NCI-H748 (cell line): Measurements from ENCODE around the gene DHCR7.
A peak's percentile ranks its signal among the peaks of the same experiment; 100 is the strongest.

Experiments
- DNase-seq: peaks from one replicate; lab custom pipeline; 2025; ENCODE audit not compliant: unreplicated experiment; lab: John Stamatoyannopoulos, UW

The DHCR7 gene

DNA sequence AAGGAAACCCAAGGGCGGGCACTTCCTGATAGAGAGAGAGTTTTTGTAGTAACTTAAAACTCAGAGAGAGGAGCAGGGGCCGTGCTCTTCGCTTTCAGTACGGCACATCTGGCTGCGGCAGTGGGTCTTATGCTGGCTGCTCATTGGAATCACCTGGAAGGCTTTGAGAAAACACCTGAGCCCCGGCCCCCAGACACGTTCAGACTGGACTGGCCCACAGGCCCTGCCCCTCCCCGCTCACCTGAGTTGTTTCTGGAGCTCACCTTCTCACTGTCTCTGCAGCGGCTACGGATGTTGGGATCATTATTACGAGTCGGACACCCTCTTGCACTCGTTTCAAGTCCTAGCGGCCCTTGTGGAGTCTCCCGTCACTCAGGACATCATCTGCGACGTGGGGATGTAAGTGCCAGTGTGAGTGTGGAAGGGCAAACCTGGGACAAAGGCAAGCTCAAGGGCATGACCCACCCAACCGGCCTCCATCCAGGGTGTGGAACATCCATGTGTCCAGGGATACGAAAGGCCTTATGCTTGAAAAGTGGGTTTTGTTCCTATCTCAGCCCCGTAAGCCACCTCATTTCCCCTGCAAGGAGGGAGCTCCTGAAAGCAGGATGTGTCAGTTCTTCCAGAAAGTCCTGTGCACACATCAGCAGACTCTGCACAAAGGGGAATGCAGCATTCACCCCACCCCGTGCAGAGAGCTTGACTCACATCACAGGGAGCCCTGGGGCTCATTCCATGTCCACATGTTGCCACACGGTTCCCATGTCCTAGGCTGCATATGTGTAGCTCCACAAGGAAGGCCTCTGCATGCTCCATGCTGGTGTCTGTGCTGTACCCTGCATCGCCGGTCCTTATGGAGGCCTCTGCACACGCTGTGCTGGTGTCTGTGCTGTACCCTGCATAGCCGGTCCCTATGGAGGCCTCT, 10.2 kb upstream of the DHCR7 start:
- no peak for DNase-seq

DNA sequence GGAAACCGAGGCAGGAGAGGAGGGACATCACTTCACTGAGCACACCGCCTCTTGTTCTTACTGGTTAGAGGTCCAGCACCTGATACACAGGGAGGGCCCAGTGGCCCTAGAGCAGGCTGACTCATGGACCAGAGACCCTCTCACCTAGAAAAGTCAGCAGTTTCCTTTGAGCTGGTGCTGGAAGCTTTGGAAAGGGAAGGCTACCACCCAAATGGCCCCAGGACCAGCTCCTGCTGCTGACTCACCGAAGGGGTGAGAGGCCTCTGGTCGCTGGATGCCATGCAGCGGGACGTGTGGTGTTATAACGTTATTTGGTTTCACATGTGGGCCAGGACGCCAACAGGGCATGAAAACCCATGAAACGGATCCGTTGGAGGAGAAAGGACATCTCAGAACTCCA, 8.6 kb upstream of the DHCR7 start:
- DNase-seq = no peak

DNA sequence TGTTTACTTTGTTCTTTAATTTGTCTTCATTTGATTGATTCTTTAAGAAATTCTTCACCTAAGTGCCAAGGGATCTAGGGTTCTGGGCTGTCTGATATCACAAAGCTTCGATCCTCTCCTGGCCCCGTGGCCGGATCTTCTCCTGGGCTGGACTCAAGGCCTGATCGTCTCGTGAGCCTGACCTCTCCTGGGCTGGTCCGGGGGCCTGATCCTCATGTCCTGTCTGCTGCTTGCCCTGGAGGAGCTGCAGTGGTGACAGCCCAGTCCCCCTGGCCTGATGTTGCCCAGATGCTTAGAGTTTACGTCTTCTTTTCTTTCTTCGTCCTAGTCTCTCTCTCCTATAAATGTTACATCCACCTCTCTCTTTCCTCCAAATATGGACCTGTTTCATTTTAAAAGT, 8.1 kb upstream of the DHCR7 start:
- no peak for DNase-seq

DNA sequence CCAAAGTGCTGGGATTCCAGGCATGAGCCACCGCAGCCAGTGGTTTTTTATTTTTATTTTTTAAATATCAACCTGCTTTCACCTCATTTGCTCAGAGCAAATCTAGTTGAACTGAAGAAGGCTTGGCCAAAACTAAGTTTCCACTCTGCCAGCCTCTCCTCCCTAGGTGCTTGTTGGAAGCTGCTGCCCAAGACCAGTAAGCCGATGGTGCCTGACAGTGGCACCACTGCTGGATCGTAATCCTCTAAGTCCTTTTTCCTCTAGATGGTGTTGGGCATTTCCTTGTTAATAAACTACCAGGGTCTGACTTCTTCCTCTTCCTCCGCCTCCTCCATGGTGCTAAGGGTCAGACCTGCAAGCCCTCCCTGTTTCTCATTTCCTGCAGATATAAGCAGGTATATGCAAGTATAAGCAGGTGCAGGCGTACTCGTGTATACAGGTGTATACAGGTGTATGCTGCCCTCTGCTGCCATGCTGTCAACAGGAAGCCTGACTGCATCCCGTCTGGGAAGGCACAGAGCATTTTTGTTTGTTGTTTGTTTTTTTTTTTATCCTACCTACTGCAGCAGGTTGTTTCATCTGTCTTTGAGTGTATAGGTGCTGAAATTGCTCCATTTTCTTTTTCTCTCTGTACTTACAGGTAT, 6.4 kb upstream of the DHCR7 start:
- DNase-seq = peak; percentile 34

DNA sequence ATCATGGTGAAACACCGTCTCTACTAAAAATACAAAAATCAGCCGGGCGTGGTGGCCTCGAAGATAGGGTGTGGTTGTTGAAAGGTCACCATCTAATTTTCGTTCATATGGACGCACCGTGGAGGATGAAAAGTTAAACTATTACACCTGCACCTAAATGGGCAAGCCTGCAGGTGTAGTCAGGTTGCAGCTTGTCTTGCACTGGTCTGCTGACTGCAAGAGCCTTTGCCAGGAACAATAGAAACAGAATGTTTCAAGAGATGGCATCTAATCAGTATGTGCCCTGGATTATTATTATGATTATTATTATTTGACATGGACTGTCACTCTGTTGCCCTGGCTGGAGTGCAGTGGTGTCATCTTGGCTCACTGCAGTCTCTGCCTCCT, 5.7 kb upstream of the DHCR7 start:
- DNase-seq = peak; percentile 5

DNA sequence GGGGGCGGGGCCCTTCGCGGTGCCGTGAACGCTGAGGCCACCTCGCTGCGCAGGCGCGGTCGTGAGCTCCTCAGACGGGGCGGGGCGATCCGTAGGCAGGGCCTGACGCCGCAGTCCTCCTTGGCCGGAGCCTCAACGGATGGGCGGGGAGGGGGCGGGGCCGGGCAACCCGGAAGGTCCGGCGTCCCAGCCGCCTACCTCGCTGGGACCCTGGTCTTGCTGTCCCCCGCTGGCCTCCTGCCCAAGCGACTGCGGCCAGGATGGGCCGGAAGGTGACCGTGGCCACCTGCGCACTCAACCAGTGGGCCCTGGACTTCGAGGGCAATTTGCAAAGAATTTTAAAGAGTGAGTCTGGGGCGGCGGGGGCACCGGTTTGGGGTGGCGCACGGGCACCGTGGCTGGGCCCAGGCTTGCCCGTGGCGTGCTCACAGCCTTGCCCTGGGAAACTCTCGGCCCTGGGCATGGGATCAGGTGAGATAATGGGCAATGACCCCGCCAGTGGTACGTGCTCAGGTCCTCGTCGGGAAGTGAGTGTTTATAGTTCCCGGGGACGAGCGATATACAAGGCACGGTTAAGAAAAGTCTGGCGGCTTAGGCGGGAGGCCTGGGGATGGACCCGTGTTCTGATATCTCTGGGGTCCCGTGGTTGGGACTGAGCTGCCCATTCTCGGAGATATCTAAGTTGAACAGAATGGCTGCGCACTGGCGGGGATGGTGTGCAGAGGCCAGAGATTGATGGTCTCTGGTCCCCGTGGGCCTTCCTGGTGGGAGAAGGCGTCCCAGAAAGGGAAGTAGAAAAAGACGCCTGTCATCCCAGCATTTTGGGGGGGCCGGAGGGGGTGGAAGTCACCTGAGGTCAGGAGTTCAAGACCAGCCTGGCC, 5.1 kb upstream of the DHCR7 start, which contains the start of gene NADSYN1:
NADSYN1 (plus strand) TSS at position 167 of the 881 bp plus-strand sequence; CDS start at position 261, 94 bp downstream.
- peak; percentile 95 for DNase-seq

DNA sequence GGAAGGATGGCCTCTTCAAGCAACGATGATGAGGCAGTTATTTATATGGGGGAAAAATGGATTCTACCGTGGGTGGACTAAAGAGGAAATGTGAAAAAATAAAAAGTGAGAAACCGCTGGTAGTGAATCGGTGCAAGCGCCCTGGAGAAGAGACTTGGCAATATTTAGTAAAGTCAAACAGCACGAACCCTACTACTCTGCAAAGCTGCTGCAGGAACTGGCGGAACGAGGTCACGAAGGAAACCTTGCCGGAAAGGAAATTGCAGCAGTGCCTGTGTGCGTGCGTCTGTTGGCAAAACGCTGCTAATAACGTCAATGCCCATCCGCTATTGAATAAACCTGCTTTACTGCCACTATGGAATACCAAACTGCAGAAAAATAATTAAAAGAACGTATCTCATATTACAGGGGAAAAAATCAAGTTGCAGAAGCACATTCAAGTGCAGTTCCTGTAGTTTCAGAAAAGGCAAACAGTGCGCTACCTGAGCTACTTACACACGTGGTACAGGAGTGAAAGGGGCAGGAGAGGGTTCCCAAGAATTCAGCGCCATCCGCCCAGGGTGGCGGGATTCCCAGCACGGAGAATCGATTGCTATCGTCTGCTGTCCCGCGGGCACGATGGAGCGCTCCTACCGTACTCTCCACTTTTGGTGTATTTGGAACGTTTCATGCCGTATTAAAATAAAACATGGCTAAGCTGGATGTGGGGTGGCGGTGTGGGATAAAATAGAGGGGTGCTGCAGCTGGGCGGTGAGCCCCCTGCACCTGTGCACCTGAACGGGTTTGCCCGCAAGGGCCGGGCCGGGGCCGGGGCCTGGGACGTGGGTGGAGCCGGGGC, 4.2 kb upstream of the DHCR7 start:
- DNase-seq = peak; percentile 76

DNA sequence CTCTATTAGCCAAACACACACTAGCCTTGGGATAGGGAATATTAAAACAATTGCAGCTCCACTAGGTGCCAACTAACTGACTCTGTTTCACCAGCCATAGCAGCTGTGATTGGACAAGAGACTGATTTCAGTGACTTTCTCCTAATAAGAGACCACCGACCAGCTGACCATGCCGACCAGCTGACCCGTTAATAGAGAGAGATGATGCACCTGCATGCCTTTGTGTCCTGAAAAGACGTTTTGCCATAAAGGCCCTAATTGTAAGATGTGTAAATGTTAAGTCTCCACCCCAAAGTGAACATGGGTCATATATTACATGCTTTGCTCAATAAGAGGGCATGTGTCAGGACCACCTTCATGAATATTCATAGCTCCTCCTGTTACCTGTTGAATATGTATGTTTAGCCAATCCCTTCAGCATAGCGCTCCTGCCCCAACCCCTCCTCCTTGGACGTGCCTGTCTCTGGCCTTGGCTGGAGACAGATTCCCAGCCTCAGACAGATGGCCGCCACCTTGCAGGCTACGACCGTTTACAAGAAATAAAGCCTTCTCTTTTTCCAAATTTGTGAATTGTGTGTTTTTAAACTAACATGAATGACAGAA, 3.5 kb upstream of the DHCR7 start:
- peak; percentile 30 for DNase-seq

DNA sequence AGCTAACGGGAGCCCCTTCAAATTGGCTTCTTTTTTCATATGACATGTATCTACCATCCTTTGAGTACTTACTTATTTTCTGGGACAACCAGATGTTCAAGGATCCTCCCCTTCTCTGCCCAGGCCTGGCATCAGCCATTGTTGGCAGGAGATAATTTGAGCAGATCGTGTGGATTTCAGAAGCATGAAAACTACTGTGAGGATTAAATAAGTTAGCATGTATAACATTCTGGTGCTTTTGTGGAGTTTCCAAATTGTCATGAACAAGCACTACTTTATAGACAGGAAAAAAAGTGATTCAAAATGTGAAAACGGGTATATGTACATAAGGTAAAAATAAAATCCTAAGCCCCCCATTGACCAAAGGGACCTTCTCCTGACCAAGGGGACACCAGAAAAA, 2.7 kb upstream of the DHCR7 start:
- no peak for DNase-seq

DNA sequence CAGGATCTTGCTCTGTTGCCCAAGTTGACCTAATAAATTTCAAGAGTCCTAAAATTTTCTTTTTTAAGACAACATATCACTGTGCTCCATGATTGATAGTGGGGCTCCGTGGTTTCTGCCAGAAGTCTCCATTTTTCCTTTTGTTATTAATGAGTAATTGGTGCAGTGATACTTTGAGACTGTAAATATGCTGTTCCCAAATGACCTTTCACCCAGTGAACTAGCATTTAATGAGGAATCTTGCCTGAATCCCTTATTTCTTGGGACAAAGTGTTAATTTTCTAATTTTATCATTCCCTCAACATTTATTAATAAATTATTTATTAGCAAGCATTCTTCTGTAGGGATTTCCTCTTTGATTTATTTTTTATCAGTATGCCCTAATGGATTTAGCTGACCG, 2.3 kb upstream of the DHCR7 start:
- DNase-seq = no peak

DNA sequence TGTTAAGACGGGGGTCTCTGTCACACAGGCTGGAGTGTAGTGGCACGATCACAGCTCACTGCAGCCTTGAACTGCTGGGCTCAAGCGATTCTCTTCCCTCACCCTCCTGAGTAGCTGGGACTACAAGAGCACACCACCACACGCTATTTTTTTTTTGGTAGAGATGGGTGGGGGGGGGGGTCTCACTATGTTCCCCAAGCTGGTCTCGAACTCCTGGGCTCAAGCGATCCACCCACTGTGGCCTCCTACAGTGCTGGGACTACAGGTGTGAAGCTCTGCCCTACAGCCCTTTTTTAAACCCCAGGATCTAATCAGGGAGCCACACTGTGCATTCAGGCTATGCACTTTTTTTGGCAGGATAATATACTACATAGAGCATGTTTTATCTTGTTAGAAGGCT, 1.4 kb upstream of the DHCR7 start:
- DNase-seq = no peak

DNA sequence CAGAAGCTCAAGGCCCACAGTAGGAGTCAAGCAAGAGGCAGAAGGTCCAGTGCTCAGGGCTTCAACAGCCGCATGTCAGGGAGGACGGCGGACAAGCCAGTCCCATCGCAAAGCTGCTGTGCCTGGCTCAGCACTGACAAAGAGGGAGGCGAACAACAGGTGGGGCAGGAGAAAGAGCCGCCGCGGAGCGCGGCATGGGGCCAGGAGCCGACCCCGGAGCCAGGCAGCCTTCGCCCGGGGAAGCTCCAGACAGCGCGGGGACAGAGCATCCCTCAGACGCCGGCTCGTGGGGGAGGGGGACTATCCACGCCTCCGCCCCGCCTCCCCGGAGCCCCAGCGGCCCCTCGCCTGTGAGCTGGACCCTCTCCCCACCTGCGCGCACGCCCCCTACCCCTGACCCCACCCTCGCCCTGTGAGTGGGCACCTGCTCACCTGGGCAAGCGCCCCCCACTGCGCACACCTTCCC, 369 bp downstream of the DHCR7 start:
- DNase-seq = peak; percentile 87

DNA sequence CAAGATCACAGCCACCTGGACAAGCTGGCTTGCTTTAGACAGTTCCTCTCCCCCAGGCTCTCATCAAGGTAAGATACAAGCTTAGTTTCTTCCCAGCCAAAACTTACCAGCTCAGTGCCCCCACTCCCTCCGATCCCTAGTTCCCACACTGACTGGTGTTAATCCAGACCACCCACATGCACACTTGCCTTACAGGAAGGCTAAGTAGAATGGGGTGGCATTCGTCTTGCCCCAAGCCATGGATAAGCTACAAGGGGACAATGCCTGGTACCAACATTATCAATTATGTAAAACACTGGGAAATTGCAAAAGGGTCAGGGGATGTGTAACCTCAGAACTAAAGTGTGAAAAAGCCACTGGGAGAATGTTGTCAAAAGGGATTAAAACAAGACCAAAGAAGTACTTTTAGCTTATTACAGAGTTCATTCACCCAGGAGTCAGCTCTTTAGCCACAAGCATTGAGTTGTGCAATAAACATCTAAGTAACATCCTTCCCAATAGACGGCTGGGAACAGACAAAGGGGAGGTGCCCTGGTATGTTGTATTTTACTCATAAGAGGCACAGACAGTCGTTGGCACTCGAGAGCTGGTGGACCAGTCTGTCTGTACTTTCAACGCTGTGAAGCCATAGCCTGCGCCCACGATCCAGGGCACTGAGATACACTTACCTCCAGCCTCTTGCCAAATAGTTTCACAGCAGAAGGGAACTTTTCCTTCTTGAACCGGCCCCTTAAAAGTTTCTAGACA, 1.1 kb downstream of the DHCR7 start:
- peak; percentile 41 for DNase-seq

DNA sequence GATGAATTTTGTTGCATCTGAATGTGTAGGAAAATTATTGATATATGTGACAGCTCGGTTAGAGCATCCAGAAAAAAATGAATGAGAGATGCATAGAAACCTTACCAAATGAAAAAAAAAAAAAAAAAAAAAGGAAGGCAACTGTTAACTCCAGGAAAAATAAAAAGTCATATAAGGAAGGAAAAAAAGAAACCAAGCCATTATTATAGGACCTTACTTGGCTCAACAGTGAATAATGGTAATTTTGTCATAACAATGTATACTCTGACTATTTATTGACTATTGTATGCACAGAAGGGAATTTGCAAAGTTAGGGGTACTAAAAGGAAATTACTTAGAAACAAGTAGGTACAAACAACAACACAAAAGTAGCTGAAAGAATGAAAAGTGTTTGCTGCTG, 2.0 kb downstream of the DHCR7 start:
- DNase-seq = no peak

DNA sequence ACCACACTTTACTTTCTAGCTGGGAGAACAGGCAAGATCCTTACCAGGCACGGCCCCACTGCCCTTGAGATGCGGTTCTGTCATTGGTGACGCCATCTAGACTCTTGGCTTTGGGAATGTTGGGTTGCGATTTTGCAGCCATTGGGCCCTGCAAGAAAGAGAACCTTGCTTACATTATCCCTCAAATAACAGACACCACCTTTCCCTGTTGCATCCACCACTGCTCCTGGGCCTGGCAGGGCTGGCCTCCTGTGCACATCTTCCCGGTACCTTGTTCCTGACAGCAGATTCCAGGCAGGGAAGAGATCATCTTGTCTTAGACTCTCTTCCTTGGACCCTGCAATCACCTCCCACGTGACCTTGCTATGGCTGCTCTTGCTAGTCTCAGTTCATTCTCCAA, 3.4 kb downstream of the DHCR7 start:
- DNase-seq = no peak

DNA sequence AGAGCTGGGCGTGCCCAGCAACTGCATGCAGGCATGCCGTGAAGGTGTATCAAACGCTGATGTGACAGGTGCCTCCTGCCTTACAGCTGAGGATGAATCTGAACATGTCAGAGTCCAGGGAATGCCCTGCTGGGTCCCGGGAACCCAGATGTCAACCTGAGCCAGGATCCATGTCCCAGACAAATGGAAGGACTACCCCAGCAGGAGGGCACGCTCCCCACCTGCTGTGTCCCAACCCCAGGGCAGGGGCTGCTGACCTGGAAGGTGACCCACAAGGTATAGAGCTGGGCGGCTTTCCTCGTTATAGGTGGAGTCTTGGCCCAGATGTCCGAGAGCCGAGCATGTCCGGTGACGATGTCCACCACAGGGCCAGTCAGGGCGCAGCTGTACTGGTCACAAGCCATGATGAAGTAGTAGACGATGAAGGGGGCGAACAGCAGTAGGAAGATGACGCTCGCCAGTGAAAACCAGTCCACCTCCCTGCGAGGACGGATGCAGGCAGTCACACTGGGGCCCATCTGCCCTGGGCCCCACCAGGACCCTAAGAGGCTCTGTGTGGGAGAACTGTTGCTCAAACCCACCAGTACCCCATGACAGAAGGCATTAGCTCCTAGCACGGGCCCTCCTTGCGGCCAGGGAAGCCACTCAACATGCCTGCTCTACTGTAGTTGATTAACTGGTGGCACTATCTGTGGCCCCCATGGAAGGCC, 4.3 kb downstream of the DHCR7 start:
- no peak for DNase-seq

DNA sequence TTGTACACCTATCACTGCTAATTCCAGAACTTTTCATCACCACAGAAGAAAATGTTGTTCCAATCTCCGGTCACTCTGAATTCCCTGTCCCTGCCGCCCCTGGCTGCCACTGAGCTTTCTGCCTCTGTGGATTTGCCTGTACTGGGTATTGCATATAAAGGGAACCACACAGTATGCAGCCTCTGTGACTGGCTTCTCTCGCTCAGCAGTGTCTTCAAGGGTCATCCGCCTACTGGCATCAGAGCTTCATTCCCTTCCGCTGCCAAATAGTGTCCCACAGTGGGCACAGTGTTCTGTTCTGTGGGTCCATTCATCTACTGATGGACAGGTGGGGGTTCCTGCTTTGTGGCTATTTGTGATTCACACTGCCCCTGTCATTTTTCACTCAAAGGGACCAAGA, 5.3 kb downstream of the DHCR7 start:
- no peak for DNase-seq

DNA sequence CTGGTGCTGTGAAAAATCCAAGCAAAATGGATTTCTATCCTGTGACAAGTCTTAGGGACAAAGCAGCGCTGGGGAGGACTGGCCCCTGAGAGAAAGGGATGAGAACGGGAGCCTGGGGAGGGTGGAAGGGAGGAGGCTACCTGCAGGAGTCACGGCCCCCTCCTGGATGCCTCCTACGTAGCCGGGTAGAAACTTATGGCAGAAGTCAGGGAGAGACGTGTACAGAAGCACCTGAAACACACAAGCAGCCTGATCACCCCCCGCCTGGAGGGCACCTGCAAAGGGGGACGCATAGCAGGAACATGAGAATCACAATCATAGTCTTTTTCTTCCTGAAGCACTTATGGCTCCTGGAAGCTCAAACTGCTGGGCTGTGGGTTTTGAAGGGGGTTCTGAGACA, 6.1 kb downstream of the DHCR7 start:
- DNase-seq = no peak

DNA sequence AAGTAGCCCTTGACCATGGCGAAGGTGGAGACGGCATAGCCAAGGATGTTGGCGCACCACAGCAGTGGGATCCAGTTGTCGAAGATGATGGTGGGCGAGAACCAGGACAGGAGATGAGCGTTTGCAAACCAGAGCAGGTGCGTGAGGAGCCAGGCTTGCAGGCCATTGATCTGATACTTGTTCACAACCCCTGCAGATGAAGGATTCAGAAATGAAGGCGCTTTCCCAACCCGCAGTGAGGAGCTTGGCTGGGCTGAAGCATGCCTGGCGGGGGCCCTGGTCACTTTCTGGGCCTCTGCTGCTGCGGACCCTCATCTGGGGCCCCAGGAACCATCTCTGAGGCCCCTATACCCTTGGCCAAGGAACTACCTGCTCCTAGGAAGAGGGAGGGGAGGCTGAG, 6.9 kb downstream of the DHCR7 start:
- DNase-seq = no peak
